Calu3 (cell line): ENCODE results near the gene PPIB. TPM values are rescaled to one million over a fixed set of nuclear protein-coding genes. Genes with fewer than 3 reads are reported as not detected.

Source experiments
- BruUV-seq: library from RNA; stranded (reverse); fragments of 400-500 nt; replicated peaks from 2 replicates; lab custom pipeline; 2021; lab: Mats Ljungman, UMichigan
- CTCF ChIA-PET: fragments of 300-600 bp; sonication (Branson Sonifier 250); formaldehyde crosslinking; loops from one replicate; lab custom pipeline; 2022; ENCODE audit warnings: antibody characterized with exemption; lab: Charles Lee
- DNase-seq: peaks from one replicate; pipeline ENCODE4 v3.0.0; 2022
- H3K27ac Mint-ChIP-seq: one replicate; pipeline ENCODE4 v1.8.0; 2022; ENCODE audit warnings: mixed read lengths; ENCODE audit not compliant: unreplicated experiment
- H3K27me3 Mint-ChIP-seq: one replicate; pipeline ENCODE4 v1.8.0; 2022; ENCODE audit warnings: mixed read lengths; ENCODE audit not compliant: unreplicated experiment
- H3K36me3 Mint-ChIP-seq: one replicate; pipeline ENCODE4 v1.8.0; 2022; ENCODE audit warnings: mild to moderate bottlenecking, moderate library complexity, mixed read lengths; ENCODE audit not compliant: insufficient read depth, unreplicated experiment
- H3K4me1 Mint-ChIP-seq: one replicate; pipeline ENCODE4 v1.8.0; 2022; ENCODE audit warnings: mild to moderate bottlenecking, low read depth, mixed read lengths; ENCODE audit not compliant: unreplicated experiment
- H3K4me3 Mint-ChIP-seq: one replicate; pipeline ENCODE4 v1.8.0; 2022; ENCODE audit warnings: mild to moderate bottlenecking, low read depth, moderate library complexity, mixed read lengths; ENCODE audit not compliant: unreplicated experiment
- H3K9me3 Mint-ChIP-seq: one replicate; pipeline ENCODE4 v1.8.0; 2022; ENCODE audit warnings: low read depth, mixed read lengths; ENCODE audit not compliant: unreplicated experiment
- CTCF ChIP-seq: fragments of 200-600 bp; IDR thresholded peaks from one replicate; pipeline ENCODE4 v1.8.0; 2022; ENCODE audit warnings: antibody characterized with exemption; ENCODE audit not compliant: unreplicated experiment
- intact Hi-C: fragments of 100-400 bp; cut with micrococcal nuclease; formaldehyde crosslinking; loops from one replicate; pipeline ENCODE4 v1.10.0; 2022; ENCODE audit not compliant: unreplicated experiment
- total RNA-seq: library from RNA; stranded (reverse); gene quantifications from 2 replicates; pipeline ENCODE4 v1.2.3, GENCODE V29; 2022

The PPIB gene
- total RNA-seq, 1 experiment from 2014 or later, result 690 TPM

DNA sequence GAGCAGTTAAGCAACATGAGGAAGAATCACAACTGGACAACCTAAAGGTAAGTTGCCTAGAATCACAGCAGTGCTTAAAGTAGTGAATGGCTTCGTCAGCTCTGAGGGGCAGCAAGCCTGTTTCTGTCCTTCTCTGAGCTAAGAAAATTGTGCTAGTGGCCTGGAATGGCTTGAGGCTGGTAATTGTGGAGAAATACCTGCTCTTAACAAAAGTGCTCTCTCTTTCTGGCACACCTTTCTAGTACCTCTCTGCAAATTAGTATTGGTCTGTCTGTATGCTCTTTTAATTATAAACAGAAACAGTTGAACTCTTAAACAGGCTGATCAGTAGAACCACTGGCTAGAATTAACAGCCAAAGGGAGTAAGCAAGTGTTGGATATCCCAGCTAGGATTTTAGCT lies 55.5 kb downstream of the PPIB start:
- no peaks in the 10 kb centered on the region for H3K36me3 Mint-ChIP-seq
- intact Hi-C loops, result no loop called here
- H3K27me3 Mint-ChIP-seq, result no peaks in the 10 kb centered on the region
- no peak overlapping the region for H3K4me3 Mint-ChIP-seq
- no peak for TF ChIP-seq CTCF
- no peak for DNase-seq
- CTCF ChIA-PET, result interaction anchor here (0.7 kb wide), 1 partner anchor 30 kb away, joined by 3 read pairs; no protein-coding TSS in a partner anchor
- H3K4me1 Mint-ChIP-seq, result no peaks in the 10 kb centered on the region
- H3K9me3 Mint-ChIP-seq, result no peaks in the 10 kb centered on the region
- no TSS peak for BruUV-seq
- no peak overlapping the region for H3K27ac Mint-ChIP-seq

Other genes starting within 250 kb of the PPIB start
- 1.1 and 1.5 TPM in 2 replicates for gene DAPK2, start 116.5 kb downstream of the PPIB start, total RNA-seq
- gene CIAO2A, start 69.2 kb downstream of the PPIB start, total RNA-seq, result 73.2 and 86.0 TPM in 2 replicates
- gene SNX1, start 67.0 kb downstream of the PPIB start, total RNA-seq, result 108 and 119 TPM in 2 replicates
- gene SNX22, start 11.3 kb downstream of the PPIB start, total RNA-seq, result 1.3 and 1.6 TPM in 2 replicates
- gene CSNK1G1, start 193.2 kb upstream of the PPIB start, total RNA-seq, result 23.9 and 26.7 TPM in 2 replicates
- gene PCLAF, start 218.4 kb upstream of the PPIB start, total RNA-seq, result 53.0 and 55.8 TPM in 2 replicates
- 28.5 and 30.1 TPM in 2 replicates for gene TRIP4, start 224.8 kb upstream of the PPIB start, total RNA-seq